HG03342 (cell line): ENCODE results near the gene MOSPD2.

Source experiments
- ATAC-seq: cut with Tn5 transposase; IDR thresholded peaks from one replicate; pipeline ENCODE4 v1.9.1; 2021; ENCODE audit warnings: mild to moderate bottlenecking, moderate library complexity; ENCODE audit not compliant: unreplicated experiment

The MOSPD2 gene

GRCh38 chrX:14964500-14964899, 91.3 kb downstream of the MOSPD2 start:
- no peak for ATAC-seq
